Activated CD4-positive, alpha-beta T cell treated with anti-CD3 and anti-CD28 coated beads, Interleukin-2, amount 50 U/mL, for 24 hours (primary cell): ENCODE measurements around the gene LRTM2.

Source experiments
- DNase-seq, 2 donors: peaks; one replicate each; pipeline ENCODE4 v3.0.0-alpha.2; 2020; ENCODE audit warnings: low read depth in 1 of 2, low spot score in 1 of 2

LRTM2 gene

DNA sequence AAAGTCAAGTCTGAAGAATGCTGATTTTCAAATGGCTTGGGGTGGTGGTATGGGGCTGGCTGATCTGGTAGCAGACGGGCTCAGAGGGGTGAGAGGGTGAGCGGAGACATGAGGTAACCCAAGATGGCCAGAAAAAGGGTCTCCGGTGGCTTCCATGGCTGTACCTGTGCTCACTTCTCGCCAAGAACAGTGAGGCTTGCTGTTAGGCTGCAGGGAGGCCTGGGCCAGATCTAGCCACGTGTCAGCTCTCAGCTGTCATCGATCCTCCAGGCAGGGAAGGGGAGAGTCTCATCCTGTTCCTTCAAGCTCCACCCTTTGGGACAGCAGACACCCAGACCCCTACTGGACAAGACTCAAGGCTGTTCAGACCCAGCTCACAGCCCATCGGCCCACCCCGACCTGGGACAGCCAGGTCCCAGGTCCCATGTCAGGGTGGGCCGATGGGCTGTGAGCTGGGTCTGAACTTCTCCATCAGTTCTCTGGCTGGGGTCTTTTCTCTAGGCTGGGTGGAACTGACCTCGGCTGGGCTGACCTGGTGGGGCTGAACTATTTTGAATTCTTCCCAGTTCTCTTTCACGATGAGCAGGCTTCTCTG is 9.0 kb downstream of the LRTM2 start:
- DNase-seq, result no peak

DNA sequence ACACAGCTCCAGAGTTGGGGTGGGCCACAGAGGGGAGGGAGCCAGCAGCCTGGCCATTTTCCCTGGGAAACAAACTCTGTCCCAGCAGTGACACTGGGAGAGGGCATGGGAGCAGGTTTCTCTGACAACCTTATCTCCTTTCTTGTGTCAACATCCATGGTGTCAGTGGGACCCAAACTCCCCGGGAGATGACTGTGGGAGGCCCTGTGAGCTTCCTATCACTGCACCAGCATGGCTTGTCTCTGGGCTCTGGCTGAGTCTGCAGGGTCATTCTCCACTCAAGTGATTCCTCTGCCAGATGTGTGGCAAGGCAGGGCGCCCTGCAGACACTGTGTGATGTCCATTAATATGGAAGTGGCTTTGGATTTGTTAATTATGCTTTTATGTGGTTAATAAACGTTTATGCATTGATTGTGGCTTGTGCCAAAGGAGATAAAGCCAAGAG is 10.1 kb downstream of the LRTM2 start:
- DNase-seq, result no peak

DNA sequence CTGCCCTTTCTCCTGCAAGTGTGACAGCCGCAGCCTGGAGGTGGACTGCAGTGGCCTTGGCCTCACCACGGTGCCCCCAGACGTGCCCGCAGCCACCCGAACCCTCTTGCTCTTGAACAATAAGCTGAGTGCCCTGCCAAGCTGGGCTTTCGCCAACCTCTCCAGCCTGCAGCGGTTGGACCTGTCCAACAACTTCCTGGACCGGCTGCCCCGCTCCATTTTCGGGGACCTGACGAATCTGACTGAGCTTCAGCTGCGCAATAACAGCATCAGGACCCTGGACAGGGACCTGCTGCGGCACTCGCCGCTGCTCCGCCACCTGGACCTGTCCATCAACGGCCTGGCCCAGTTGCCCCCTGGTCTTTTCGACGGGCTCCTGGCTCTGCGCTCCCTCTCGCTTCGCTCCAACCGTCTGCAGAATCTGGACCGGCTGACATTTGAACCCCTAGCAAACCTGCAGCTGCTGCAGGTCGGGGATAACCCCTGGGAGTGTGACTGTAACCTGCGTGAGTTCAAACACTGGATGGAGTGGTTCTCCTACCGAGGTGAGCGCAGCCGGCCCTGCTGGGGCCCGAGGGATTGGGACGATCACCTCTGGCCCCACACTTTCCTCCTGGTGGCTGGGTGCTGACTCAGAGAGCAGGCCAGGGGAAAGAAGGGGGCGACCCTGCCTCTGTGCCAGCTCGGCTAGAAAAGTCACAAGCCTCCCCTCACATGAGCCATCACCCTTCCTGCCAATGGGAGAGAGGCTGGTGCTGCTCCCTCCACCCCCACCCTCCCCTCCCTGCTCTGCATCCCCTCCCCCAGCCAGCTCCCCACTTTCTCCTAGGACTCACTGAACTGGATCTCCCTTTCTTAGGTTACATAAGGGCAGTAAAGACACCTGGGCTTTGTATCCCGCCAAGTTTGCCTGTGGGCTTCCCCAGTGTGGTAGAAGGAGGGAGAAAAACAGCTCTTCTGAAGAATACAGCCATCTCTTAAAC is 10.9 kb downstream of the LRTM2 start:
- no peak for DNase-seq

DNA sequence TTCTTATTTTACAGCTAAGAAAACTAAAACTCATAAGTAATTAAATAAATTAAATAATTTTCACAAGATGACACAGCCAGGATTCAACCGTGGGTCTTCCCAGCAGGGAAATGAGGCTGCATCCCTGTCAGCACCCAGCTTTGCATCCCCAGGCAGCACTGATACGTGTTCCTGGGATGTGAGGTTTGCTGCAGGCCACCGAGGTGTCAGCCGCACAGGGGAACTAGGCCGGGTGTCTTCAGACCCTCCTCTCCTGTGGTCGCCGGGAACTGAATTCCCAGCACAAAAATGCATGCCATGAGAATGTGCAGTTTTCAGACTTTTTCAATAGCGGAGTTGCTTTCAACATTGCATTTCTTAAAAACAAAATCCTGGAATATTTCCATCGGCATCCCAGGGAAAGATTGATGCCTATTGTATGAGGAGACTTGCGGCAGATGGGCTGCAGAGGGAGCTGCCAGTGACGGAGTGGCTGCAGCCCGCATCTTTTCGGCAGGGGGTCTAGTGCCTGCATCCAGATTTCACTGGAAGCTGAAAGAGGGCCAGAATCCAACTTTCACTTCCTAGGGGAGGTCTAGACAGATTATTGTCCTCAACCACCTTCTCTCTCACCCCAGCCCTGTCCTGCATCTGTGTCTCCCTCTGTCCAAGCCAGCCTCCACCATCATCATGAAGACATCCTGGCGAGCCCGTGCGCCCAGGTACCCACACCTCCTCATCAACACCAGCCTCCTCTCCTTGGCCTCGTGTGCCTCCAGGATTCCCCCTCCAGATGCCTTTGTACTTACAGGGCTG is 12.6 kb downstream of the LRTM2 start:
- no peak for DNase-seq

DNA sequence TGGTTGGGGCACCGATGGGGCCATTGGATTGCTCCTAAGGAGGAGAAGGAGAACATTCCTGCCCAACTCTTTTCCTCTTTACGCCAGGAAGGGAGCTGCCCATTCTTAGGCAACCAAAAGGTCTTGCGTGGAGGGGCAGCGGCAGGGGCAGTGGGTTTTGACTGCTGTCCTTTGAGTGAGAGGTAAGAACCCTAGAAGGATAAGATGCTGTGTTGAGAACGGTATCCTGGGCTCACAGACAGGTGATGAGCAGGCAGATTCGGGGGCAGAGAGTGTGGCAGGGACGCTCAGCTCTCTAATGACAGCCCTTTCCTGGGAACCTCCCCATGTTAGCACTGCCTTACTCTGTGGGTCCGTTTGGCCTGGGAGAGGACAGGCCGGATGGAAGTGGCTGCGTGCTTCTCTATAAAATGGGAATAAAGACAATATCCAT is 13.2 kb downstream of the LRTM2 start:
- no peak for DNase-seq

DNA sequence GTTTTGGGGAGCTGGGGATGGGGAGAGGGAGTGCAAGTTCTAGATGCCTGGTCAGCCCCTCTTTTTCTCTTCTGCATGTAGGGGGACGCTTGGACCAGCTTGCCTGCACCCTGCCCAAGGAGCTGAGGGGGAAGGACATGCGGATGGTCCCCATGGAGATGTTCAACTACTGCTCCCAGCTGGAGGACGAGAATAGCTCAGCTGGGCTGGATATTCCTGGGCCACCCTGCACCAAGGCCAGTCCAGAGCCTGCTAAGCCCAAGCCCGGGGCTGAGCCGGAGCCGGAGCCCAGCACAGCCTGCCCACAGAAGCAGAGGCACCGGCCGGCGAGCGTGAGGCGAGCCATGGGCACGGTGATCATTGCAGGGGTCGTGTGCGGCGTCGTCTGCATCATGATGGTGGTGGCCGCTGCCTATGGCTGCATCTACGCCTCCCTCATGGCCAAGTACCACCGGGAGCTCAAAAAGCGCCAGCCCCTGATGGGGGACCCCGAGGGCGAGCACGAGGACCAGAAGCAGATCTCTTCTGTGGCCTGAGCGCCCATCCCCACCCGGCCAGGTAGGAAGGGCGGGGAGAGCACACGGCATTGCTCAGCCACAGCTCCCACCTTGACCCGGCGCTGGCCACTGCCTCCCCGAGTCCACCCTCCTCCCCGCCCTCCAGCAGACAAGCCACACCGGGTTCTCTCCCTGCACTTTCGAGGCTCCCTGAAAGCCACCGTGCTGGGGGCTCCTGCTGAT is 14.0 kb downstream of the LRTM2 start:
- no peak for DNase-seq

DNA sequence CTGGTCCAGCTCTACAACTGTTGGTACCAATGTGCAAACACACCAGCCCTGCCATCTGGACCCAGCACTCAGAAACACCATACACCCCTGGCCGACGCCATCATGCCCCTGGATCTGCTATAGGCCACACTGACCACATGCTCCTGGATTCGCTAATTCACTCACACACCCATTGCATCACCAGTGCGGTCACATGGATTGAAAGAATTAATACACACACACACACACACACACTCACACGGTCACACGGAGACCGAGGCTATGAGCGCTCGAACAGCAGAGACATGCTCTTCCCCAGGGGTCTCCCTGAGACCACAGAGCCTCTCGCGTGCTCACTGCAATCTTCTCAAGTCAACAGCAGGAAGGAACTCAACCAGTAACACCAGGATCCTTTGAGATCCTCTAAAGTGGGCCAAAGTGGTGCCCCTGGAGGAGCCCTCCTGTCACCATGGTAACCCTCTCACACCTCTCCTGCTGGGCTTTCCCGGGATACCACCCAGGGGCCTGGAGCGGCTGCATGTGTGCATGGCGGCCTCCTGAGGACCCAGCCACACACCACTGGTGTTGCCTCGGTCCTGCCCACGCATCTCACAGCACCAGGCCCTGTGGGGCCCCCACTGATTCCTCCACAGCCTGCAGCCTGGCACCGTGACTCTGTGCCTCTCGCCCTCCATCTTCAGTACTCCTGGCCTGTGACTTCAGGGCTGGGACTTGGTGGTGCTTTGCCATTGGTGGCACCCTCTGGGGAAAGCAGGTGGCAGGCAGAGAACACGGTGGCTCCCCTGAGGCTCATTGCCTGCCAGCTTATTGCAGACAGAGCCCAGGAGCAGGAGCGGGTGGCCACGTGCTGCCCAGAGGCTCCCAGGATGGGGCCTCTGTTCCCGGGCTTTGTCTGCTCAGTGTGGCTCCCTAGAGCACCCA is 15.1 kb downstream of the LRTM2 start:
- no peak for DNase-seq

DNA sequence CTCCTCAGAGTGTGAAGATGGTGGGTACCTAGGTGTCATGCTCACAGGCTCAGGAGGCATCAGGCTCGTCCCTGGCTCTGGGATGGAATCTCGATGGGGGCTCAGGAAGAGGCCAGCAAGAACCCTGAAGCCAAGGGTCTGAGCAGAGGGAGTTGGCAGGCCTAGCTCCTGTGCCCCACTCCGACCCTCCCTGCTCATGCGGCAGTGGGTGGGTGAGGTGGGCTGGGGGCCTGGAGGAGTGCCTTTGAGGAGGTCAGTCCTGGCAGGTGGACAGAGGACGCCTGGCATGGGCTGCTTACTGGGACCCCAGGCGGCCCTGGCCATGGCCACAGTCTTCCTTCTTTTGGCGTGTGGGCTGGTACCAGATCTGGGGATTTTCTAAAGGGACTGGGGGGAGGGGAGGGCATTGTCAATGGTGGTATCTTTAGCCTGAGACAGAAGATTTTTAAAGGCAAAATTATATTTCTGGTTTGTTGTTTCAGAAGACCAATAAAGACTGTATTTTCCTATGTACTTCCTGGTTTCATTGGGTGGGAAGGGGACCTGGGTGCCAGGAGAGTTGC is 16.0 kb downstream of the LRTM2 start:
- DNase-seq, result no peak

DNA sequence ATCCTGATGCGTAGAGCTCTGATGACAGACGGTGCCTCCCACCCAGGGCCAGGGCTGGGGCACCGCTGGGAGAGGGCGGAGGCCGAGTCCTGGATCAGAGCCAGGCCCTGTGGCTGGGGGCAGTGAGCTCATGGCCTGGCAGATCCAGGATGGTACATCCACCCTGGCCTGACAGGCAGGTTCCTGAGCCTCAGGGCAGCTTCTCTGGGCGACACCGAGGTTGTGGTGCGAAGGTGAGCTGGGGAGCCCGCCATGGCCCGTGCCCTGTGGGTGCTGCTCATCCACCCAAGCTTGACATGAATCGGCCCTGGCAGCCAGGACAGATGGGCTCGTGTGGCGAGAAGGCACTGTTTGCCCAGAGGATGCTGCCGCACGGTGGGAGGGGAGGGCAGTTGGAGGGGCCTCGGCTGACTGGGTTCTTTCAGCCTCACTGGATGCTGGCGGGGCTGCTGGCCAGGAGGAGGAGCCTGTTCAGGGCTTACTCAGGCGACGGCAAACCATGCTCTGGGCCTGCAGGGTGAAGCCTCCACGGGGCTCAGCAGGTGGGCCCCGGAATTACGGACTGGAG is 16.6 kb downstream of the LRTM2 start:
- DNase-seq, result no peak

DNA sequence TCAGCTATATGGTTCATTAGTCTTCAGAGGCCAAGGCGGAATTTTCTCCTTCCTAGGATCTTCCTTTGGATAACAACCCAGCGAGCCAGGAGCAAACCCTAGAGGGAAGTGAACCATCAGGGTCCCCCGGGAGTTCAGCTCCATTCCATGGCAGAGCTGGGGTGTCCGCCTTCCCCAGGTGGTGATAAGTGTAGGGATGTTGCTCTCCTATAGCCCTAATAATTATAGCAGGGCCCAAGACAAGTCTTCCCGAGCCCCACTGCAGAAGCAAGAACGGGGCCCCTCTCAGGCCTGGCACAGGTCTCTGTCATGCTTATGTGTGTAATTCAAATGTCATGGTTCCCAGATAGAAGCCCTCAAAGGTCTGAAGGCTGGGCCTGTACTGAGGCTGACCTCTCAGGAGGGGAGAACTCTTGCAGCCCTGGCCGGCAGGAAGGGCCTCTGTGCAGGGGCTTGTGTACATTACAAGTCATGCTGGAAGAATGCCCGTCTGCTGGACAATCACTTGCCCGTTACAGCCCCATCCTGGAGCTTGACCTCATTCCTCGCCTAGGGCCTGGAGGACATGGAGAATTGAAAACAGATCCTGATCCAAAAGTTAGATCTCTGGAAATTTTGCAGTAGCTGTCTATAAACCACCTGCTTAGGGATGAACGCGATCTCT is 17.3 kb downstream of the LRTM2 start:
- DNase-seq, result no peak

DNA sequence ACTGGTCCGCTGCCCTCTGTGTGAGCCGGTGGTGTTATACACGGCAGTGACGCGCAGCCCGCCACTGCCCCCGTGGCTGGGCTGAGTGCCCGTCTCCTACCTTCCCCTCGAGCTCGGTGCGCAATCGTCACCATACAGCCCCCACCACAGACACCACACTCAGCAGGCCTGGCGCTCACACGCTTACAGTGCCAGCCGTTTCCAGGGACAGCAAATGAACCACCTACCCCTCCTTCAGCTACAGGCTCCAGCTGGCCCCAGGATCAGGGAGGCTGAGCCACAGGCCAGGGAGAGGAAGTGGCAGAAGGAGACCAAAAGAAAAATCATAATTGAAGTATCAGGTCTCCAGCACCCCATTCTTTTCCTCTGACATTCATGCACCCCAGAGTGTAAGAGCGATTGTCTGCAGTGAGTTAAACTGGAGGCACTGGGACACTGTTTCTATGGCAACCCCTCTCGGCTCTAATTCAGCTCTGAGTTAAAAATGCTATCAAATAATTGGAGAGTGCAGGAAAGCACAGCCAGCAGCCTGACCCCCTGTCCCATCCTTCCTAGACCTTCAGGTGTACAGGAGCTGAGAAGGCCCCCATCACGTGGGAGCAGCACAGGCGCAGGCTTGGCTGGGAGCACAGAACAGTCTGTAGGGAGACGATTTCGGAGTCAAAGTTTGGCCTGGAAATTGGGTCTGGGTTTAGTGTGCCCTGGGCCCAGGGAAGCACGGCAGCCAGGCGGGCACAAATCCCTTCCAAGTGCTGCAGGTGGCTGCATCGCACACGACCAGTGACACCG is 18.0 kb downstream of the LRTM2 start:
- DNase-seq, result no peak

DNA sequence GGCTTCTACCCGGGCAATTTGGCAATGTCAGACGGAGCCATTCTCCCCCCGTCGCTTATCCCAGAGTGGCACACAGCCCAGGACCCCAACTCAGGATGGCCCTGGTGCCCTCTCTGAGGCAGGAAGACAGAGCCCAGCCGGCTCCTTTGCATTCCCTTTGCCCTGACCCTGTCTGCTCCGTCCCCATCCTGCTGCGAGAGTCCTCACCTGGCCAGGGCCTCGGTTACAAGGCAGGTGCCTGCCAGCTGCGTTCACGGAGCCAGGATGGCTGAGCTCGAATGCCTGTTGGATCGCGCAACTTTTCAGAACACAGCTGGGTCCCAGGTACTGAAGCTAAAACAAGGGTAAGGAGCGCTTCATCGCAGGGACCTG is 18.6 kb downstream of the LRTM2 start:
- no peak for DNase-seq

DNA sequence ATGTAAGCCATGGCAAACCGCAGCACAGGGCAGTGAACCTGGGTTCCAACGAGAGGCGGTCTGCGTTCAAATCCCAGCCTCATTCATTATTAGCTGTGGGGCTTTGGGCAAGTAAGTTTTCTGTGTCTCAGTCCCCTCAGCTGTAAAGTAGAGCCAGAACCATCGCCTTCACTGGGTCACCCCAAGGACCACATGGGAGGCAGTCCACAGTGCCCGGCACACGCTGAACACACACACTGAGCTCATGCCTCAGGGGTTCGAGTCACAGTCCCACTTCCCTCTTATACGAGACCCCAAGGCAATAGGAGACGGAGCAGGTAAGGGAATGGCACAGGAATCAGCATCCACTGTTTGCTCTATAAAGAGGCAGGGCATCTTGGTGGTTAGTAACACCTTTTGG is 19.1 kb downstream of the LRTM2 start:
- no peak for DNase-seq

DNA sequence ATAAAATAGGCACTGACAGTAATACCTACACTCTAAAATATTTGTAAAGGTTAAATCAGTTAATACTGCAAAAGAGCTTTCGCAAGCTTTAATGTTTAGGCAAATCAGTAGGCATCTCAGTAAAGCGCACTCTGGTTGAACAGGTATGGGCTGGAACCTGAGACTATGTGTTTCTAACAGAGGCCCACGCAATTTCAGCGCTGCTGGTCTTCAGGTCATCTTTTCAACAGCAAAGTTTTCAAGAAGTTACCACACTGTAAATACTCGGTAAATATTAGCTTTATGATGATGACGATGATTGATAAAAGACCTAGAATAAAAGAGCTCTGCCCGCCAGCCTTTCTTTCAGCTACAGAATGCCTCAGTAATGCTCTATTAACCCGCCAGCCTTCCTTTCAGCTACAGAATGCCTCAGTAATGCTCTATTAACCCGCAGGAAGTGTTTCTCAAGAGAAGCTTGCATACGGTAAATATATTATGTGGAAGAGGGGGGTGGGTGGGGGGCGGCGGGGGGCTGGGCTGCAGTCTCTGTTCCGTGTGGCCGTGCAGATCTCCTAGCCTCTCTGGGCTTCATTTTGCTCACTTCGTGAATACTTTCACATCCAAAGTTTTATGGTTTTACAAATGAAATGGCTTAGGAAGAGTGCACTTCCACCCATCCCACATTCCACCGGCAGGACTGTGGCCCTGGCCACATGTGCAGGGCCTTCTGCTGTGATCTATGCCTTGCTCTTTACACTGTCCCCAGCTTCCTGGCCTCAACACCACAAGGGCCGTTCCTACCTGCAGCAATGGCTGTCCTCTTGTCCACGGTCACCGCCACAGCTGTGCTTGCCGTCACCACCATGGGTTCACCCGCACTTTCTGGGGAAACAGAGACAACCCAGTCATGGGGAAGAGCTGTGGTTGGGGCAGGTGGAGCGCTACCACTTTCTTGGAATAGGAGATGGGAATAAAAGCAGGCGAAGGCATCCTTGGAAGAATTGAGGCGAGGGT is 19.9 kb downstream of the LRTM2 start:
- no peak for DNase-seq

DNA sequence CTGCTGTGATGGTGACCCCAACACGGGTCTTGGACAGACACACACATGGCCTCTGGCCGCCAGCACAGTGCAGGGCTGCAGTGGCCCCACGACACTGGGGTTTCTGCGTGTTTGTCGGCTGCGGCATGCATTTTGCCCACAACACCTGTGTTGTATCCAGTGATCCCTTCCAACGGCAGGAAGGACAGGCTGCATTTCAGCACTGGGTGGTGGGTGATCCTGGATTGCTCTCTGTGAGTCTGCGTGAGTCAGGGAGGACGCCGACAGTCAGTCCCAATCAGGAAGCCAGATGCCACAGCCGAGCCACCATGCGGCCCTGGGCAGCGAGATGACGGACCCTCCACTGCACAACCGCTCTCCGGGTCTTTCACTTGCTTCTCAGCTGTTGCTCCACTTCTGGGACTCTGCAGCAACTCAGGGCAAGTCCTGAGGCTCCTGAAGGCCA is 20.6 kb downstream of the LRTM2 start:
- no peak for DNase-seq

DNA sequence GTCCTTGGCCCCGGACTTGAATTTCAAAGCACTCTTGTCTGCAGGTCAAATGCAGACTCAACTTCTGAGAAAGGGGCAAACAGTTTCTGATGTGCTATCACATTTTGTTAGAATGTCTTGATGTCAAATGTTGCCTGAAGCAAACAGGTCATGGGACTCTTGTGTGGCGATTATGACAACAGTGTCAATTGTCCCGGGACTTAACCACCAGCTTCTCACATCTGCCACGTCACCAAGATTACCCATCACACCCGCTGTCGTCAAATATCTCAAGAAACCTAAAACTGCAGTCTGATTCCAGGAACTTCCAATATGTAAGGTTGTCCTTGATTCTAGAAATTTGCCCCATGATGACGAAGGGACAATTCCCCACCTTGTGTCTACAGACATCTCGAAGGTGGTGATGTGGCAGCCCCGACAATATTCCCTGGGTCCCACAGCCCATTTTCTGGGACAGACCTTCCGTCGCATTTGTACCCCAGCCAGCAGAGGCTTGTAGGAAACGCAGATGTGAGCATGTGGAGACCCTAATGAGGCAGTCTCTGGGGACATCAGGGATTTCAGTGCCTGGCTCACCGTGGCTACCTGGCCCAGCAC is 21.3 kb downstream of the LRTM2 start:
- DNase-seq, result no peak
